LNCAP (cell line): ENCODE data around the gene DMRT1.

Source experiments
- TF ChIP-seq, protein P1 (sequence below): fragments of 450-650 bp; IDR thresholded peaks from 2 replicates; pipeline ENCODE4 v1.5.1; 2017; ENCODE audit warnings: mild to moderate bottlenecking

DMRT1 gene

DNA sequence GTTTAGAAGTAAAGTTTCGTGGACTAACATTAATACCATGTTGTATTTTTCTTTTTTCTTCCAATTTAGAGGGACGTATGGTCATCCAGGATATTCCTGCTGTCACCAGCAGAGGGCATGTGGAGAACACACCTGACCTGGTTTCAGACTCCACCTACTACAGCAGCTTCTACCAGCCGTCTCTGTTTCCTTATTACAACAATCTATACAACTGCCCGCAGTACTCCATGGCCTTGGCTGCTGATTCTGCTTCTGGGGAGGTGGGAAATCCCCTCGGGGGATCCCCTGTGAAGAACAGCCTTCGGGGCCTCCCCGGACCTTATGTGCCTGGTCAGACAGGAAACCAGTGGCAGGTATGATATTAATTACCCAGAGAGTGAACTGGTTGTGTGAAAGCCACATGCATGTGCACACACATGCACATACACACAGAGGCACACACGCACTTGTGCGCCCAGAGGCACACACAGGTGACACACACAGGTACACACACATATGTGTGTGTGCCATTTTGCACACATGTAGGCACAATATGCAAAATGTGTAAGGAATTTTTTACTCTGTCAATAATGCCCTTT, 52.4 kb downstream of the DMRT1 start:
- TF ChIP-seq, protein P1, sequence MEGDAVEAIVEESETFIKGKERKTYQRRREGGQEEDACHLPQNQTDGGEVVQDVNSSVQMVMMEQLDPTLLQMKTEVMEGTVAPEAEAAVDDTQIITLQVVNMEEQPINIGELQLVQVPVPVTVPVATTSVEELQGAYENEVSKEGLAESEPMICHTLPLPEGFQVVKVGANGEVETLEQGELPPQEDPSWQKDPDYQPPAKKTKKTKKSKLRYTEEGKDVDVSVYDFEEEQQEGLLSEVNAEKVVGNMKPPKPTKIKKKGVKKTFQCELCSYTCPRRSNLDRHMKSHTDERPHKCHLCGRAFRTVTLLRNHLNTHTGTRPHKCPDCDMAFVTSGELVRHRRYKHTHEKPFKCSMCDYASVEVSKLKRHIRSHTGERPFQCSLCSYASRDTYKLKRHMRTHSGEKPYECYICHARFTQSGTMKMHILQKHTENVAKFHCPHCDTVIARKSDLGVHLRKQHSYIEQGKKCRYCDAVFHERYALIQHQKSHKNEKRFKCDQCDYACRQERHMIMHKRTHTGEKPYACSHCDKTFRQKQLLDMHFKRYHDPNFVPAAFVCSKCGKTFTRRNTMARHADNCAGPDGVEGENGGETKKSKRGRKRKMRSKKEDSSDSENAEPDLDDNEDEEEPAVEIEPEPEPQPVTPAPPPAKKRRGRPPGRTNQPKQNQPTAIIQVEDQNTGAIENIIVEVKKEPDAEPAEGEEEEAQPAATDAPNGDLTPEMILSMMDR, result peak; percentile 87

DNA sequence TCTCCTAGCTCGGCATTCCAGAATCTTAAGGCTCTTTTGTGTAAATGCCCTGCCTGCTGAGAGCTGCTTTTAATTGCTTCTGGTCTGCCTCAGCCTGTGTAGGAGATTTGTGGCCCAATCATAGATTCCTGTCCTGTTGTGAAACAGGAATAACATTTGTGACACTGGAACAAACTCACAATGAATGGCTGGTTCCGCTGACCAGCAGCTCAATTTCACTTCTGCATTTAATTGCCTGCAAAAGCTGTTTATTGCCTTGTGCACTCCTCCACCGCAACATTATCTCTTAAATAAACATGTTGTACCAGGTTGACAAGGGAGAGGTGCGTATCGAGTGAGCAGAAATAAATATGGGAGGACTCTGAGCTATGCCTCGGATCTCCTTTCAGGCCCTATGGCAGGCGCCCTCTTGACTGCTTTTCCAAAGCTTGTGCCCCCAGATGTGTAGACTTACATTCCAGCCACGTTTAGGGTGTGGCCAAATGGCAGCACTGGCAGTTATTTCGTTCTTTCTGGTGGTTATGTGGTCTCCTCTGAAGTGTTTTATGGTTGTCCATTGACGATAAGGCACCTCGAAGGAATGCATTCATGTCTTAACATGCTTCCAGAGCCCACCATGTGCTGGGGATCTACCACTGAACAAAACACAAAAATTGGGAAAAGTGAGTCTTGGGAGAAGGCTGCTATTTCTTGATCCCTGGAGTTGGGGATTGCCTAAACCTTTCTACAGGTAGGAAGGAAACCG, 58.1 kb downstream of the DMRT1 start:
- TF ChIP-seq, protein P1, result no peak

DNA sequence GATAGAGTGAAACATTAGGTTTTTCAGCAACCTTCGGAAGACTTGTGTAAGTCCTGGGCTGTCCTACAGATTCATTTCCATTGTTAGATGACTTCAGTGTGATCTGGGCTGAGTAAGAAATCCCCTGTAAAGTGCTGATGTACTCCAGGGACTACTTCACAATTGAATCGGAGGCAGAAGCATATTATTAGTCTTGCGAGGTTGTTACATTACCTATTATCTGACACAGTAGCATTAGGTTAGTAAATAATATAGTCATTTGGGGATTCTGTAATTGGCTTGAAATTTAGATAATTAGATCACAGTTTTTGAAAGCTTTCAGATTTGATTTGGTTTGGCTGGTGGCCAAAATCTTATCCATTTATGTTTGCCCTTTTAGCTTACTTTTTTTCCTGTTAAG, 62.4 kb downstream of the DMRT1 start:
- TF ChIP-seq, protein P1, result no peak

DNA sequence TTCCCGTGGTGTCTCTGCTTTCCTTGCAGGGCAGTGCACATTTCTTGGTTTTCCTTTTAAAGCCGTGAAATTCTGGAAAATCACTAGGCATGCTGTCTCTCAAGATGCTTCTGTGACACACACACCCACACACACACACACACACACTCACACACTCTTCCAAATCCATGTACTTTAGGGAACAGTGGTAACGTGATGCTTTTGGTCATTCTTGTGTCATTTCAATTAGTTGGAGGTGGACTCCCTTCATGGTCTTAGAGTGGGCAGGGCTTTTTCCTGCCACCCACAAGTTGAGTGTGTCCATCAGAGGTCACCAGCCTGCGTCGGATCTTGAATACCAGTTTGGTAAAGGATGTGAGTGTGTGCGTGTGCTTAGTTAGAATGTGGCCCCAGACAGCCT, 64.4 kb downstream of the DMRT1 start:
- TF ChIP-seq, protein P1, result no peak

DNA sequence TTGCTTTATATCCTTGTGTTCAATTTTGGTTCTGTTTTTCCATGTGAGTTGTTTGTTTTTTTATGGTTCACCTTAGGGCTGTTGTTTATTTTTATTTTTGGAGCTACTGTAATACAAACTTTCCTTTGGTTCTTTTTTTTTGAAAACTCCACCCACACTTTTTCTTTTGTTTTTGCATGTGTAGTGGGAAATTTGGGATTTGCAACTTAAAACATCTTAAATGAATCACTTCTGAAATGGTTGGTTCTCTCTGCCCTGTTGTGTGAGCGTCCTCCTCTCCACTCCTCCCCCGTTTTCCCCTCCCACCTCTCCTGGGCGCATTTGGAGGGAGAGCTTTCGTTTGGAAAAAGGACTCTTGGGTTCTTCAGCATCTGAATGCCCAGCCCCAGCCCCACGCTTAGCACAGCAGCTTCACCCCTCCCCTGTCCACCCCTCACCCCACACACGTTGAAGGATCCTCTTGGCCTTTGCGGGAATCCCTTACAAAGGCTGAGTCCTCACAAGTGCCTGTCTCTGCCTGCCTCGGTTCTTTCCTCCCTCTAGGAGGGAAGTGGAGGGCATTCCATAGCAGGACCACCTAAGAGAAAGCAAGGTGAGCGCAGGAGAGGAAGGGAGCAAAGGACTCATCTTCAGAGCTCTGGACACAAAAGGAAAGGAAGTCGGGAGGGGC, 67.2 kb downstream of the DMRT1 start:
- TF ChIP-seq, protein P1, result no peak

DNA sequence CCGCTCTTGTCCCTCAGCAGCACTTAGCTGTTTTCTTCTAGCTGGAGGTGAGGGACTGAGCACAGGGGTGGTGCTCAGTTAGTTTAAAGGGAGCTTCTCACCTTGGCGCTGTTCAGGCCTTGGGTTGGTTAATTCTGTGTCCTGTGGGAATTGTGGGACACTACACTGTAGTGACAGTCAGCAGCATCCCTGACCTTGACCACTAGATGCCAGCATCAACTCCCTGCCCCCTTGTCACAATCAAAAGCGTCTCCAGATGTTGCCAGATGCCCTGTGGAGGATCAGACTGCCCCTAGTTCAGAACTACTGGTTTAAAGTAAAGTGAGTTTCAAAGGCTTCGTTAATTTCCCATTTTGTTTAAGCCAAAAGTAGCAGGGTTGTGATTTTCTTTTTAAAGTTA, 69.5 kb downstream of the DMRT1 start:
- TF ChIP-seq, protein P1, result no peak

DNA sequence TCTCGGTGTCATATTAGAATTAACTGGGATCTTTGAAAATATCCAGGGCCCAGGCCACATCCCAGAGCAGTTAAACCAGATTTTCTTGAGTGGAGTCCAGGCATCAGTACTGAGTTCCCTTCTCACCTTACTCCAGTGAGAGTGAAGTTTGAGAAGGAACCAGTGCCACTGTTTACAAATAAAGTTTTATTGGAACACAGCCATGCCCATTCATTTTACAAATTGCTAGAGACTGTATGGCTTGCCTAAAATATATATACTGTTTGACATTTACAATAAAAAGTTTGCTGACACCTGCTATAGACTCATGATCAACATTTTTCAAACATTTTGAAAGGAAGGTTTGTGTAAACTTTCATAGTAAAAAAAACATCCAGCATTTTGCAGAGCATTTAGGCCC, 71.3 kb downstream of the DMRT1 start:
- TF ChIP-seq, protein P1, result no peak
